Gastroesophageal sphincter (tissue), 4 donors: Measurements from ENCODE around the gene APLNR. TPM values are rescaled to one million over a fixed set of nuclear protein-coding genes. Genes with fewer than 3 reads are reported as not detected.

Experiments
- ATAC-seq: fragments of 150-250 bp; one replicate; pipeline ENCODE4 v1.9.1; 2016; ENCODE audit warnings: mild to moderate bottlenecking, moderate library complexity
- H3K27ac ChIP-seq, 4 donors: fragments of 200-600 bp; sonication (generic) in 3 of 4; 1 replicate in 3 of 4; 2 replicates in 1 of 4; pipeline ENCODE4 v1.5.1; 2016 to 2019
- H3K27me3 ChIP-seq: fragments of 200-600 bp; sonication (generic); one replicate; pipeline ENCODE4 v1.5.1; 2019
- H3K36me3 ChIP-seq, 2 donors: fragments of 200-600 bp; sonication (generic); one replicate each; pipeline ENCODE4 v1.5.1; 2019; ENCODE audit warnings: control low read depth in 1 of 2
- H3K4me1 ChIP-seq, 3 donors: fragments of 200-600 bp; sonication (generic); 1 replicate in 2 of 3; 2 replicates in 1 of 3; pipeline ENCODE4 v1.5.1; 2016 to 2019; ENCODE audit warnings: control low read depth in 2 of 3
- H3K4me3 ChIP-seq, 2 donors: fragments of 200-600 bp; sonication (generic); one replicate each; pipeline ENCODE4 v1.5.1; 2019; ENCODE audit warnings: mild to moderate bottlenecking in 1 of 2, moderate library complexity in 1 of 2
- H3K9me3 ChIP-seq, 3 donors: fragments of 200-600 bp; sonication (generic); one replicate each; pipeline ENCODE4 v1.5.1; 2017 to 2019; ENCODE audit warnings: control low read depth in 2 of 3
- CTCF ChIP-seq, 4 experiments: fragments of 200-600 bp in 2 of 4; fragments of 450-650 bp in 2 of 4; sonication (generic) in 1 of 4; IDR thresholded peaks; one replicate each; pipeline ENCODE4 v1.5.1; 2017 to 2019; ENCODE audit warnings: antibody characterized with exemption in 4 of 4, mild to moderate bottlenecking in 2 of 4, moderate library complexity in 2 of 4
- EP300 ChIP-seq: sonication (generic); formaldehyde crosslinking; IDR thresholded peaks from one replicate; pipeline ENCODE4 v1.6.1; 2017; ENCODE audit warnings: antibody characterized with exemption, mild to moderate bottlenecking
- POLR2A ChIP-seq, 2 donors: fragments of 450-650 bp; IDR thresholded peaks; one replicate each; pipeline ENCODE4 v1.6.1; 2017; ENCODE audit warnings: antibody characterized with exemption in 2 of 2, mild to moderate bottlenecking in 2 of 2, moderate library complexity in 1 of 2
- POLR2AphosphoS5 ChIP-seq: sonication (generic); formaldehyde crosslinking; IDR thresholded peaks from one replicate; pipeline ENCODE4 v1.6.1; 2017; ENCODE audit warnings: antibody characterized with exemption
- WGBS, 2 donors: methylation state at CpG; one replicate each; pipeline ENCODE4 v1.1.5; 2018; ENCODE audit warnings: low coverage in 1 of 2; 5-methylcytosine and 5-hydroxymethylcytosine counted together
- total RNA-seq, 4 donors: library from RNA; depleted of rRNA; stranded (reverse); fragments of >200 nt; gene quantifications; one replicate each; pipeline ENCODE4 v1.1.0, GENCODE V29; 2016

APLNR gene
- total RNA-seq, 4 donors from 2014 or later = 2.2 to 3.7 (median 2.4) TPM

GRCh38 chr11:57222239-57222638 lies 14.8 kb downstream of the APLNR start:
- TF ChIP-seq EP300 (no peak), POLR2AphosphoS5 (no peak), POLR2A (IDR thresholded peaks at IDR 0.05) (no peak), CTCF (IDR thresholded peaks at IDR 0.05) (no peak)
- no peak for ATAC-seq
- Histone ChIP-seq H3K36me3 (no peaks in the 10 kb centered on the region), H3K27me3 (peaks cover 10% of the 10 kb centered on the region), H3K4me3 (no peak overlapping the region), H3K4me1 (peaks cover 0 to 8% (median 0%) of the 10 kb centered on the region in 3 donors), H3K27ac (no peak overlapping the region), H3K9me3 (no peaks in the 10 kb centered on the region)
- 24% methylated on average over 1 of the region's 1 CpG; no CpG with 5 or more reads in 1 of the 2 donors for WGBS, 2 donors

GRCh38 chr11:57219021-57219627 lies 17.9 kb downstream of the APLNR start:
- Histone ChIP-seq H3K4me3 (no peak overlapping the region), H3K36me3 (no peaks in the 10 kb centered on the region), H3K27me3 (peaks cover 5% of the 10 kb centered on the region), H3K9me3 (no peaks in the 10 kb centered on the region), H3K27ac (no peak overlapping the region), H3K4me1 (peaks cover 0 to 10% (median 3%) of the 10 kb centered on the region in 3 donors)
- TF ChIP-seq POLR2A (IDR thresholded peaks at IDR 0.05) (no peak), EP300 (no peak), CTCF (IDR thresholded peaks at IDR 0.05) (no peak), POLR2AphosphoS5 (no peak)
- ATAC-seq = peak; percentile 72
- WGBS, 2 donors = 26 to 54% methylated on average over 5 to 6 of the region's 6 CpGs

- Histone ChIP-seq H3K9me3 (no peaks in the 10 kb centered on the region), H3K4me1 (peaks cover 0 to 21% (median 5%) of the 10 kb centered on the region in 3 donors), H3K36me3 (no peaks in the 10 kb centered on the region), H3K27me3 (peaks cover 12% of the 10 kb centered on the region), H3K27ac (no peak overlapping the region), H3K4me3 (no peak overlapping the region)
- TF ChIP-seq EP300 (no peak), POLR2AphosphoS5 (no peak), CTCF (IDR thresholded peaks at IDR 0.05) (no peak), POLR2A (IDR thresholded peaks at IDR 0.05) (no peak)
- no peak for ATAC-seq
- WGBS, 2 donors = 44 to 60% methylated on average over 4 of the region's 4 CpGs
Measured at GRCh38 chr11:57217053-57217452, 20.0 kb downstream of the APLNR start.

GRCh38 chr11:57216463-57216862 lies 20.6 kb downstream of the APLNR start:
- Histone ChIP-seq H3K4me1 (peaks cover 0 to 21% (median 5%) of the 10 kb centered on the region in 3 donors), H3K4me3 (no peak overlapping the region), H3K9me3 (no peaks in the 10 kb centered on the region), H3K27ac (no peak overlapping the region), H3K27me3 (peaks cover 12% of the 10 kb centered on the region), H3K36me3 (no peaks in the 10 kb centered on the region)
- WGBS, 2 donors = 62 to 88% methylated on average over 3 to 4 of the region's 4 CpGs
- no peak for TF ChIP-seq CTCF (IDR thresholded peaks at IDR 0.05)
- no peak for TF ChIP-seq POLR2A (IDR thresholded peaks at IDR 0.05)
- TF ChIP-seq EP300 = no peak
- no peak for TF ChIP-seq POLR2AphosphoS5
- no peak for ATAC-seq

GRCh38 chr11:57214494-57214893 lies 22.6 kb downstream of the APLNR start:
- Histone ChIP-seq H3K4me3 (no peak overlapping the region), H3K4me1 (peaks cover 0 to 21% (median 5%) of the 10 kb centered on the region in 3 donors), H3K27ac (no peak overlapping the region), H3K9me3 (no peaks in the 10 kb centered on the region), H3K27me3 (peaks cover 24% of the 10 kb centered on the region), H3K36me3 (no peaks in the 10 kb centered on the region)
- TF ChIP-seq EP300 = no peak
- TF ChIP-seq POLR2A (IDR thresholded peaks at IDR 0.05) = no peak
- no peak for TF ChIP-seq POLR2AphosphoS5
- TF ChIP-seq CTCF (IDR thresholded peaks at IDR 0.05) = no peak
- WGBS, 2 donors = 40% methylated on average over 1 to 3 of the region's 3 CpGs
- ATAC-seq = no peak
